HEK293 (cell line): Measurements from ENCODE around the gene TEAD1.

Source experiments
- EGR2 ChIP-seq: fragments of 450-650 bp; formaldehyde crosslinking; IDR thresholded peaks from 2 replicates; pipeline ENCODE4 v1.5.1; 2016; ENCODE audit warnings: low read depth, missing biosample characterization, missing genetic modification characterization
- GLI2 ChIP-seq: fragments of 450-650 bp; formaldehyde crosslinking; IDR thresholded peaks from 2 replicates; pipeline ENCODE4; 2017; ENCODE audit warnings: missing biosample characterization, missing genetic modification characterization, low read depth, borderline replicate concordance
- ZBTB1 ChIP-seq: fragments of 450-650 bp; formaldehyde crosslinking; IDR thresholded peaks from 2 replicates; pipeline ENCODE4 v1.5.1; 2016; ENCODE audit warnings: missing biosample characterization, missing genetic modification characterization
- ZBTB21 ChIP-seq: fragments of 450-650 bp; formaldehyde crosslinking; IDR thresholded peaks from 2 replicates; pipeline ENCODE4 v1.5.1; 2017; ENCODE audit warnings: missing biosample characterization, missing genetic modification characterization
- ZIC2 ChIP-seq: fragments of 450-650 bp; formaldehyde crosslinking; IDR thresholded peaks from 2 replicates; pipeline ENCODE4 v1.5.1; 2016; ENCODE audit warnings: missing biosample characterization, missing genetic modification characterization
- ZNF114 ChIP-seq: fragments of 450-650 bp; formaldehyde crosslinking; IDR thresholded peaks from 2 replicates; pipeline ENCODE4 v1.5.0; 2017; ENCODE audit warnings: missing biosample characterization, missing genetic modification characterization
- ZNF214 ChIP-seq: fragments of 450-650 bp; formaldehyde crosslinking; IDR thresholded peaks from 2 replicates; pipeline ENCODE4 v1.5.1; 2017; ENCODE audit warnings: missing biosample characterization, mild to moderate bottlenecking, missing genetic modification characterization, borderline replicate concordance
- ZNF221 ChIP-seq: fragments of 450-650 bp; formaldehyde crosslinking; IDR thresholded peaks from 2 replicates; pipeline ENCODE4 v1.5.1; 2017; ENCODE audit warnings: missing biosample characterization, missing genetic modification characterization, borderline replicate concordance
- ZNF350 ChIP-seq: fragments of 450-650 bp; formaldehyde crosslinking; IDR thresholded peaks from 2 replicates; pipeline ENCODE4 v1.5.0; 2017; ENCODE audit warnings: missing biosample characterization, mild to moderate bottlenecking, missing genetic modification characterization
- ZNF416 ChIP-seq: fragments of 450-650 bp; formaldehyde crosslinking; IDR thresholded peaks from 2 replicates; pipeline ENCODE4 v1.5.1; 2016; ENCODE audit warnings: missing biosample characterization, missing genetic modification characterization
- ZNF514 ChIP-seq: fragments of 450-650 bp; formaldehyde crosslinking; IDR thresholded peaks from 2 replicates; pipeline ENCODE4 v1.5.1; 2016; ENCODE audit warnings: missing biosample characterization, missing genetic modification characterization
- ZNF600 ChIP-seq: fragments of 450-650 bp; formaldehyde crosslinking; IDR thresholded peaks from 2 replicates; pipeline ENCODE4 v1.5.1; 2016; ENCODE audit warnings: missing biosample characterization, missing genetic modification characterization
- ZNF660 ChIP-seq: fragments of 450-650 bp; IDR thresholded peaks from 2 replicates; pipeline ENCODE4 v1.5.1; 2018; ENCODE audit warnings: missing biosample characterization, mild to moderate bottlenecking, missing genetic modification characterization
- ZXDB ChIP-seq: fragments of 450-650 bp; formaldehyde crosslinking; IDR thresholded peaks from 2 replicates; pipeline ENCODE4 v1.5.1; 2016; ENCODE audit warnings: missing biosample characterization, missing genetic modification characterization
- TF ChIP-seq, protein P1 (sequence below): fragments of 450-650 bp; formaldehyde crosslinking; IDR thresholded peaks from 2 replicates; pipeline ENCODE4 v1.5.1; 2016; ENCODE audit warnings: missing biosample characterization, missing genetic modification characterization, borderline replicate concordance
- TF ChIP-seq, protein P2 (sequence below): fragments of 450-650 bp; formaldehyde crosslinking; IDR thresholded peaks from 2 replicates; pipeline ENCODE4 v1.5.1; 2016; ENCODE audit warnings: missing biosample characterization, missing genetic modification characterization
- TF ChIP-seq, protein P3 (sequence below): fragments of 450-650 bp; formaldehyde crosslinking; IDR thresholded peaks from 2 replicates; pipeline ENCODE4 v1.5.0; 2017; ENCODE audit warnings: missing biosample characterization, missing genetic modification characterization, borderline replicate concordance
- TF ChIP-seq, protein P4 (sequence below): fragments of 450-650 bp; formaldehyde crosslinking; IDR thresholded peaks from 2 replicates; pipeline ENCODE4 v1.5.1; 2016; ENCODE audit warnings: missing biosample characterization, missing genetic modification characterization
- TF ChIP-seq, protein P5 (sequence below): fragments of 450-650 bp; formaldehyde crosslinking; conservative IDR thresholded peaks from 2 replicates; pipeline ENCODE4 v1.5.1; 2016; ENCODE audit warnings: low read depth, missing biosample characterization, missing genetic modification characterization
- TF ChIP-seq, protein P6 (sequence below): fragments of 450-650 bp; formaldehyde crosslinking; IDR thresholded peaks from 2 replicates; pipeline ENCODE4 v1.5.1; 2017; ENCODE audit warnings: missing biosample characterization, missing genetic modification characterization

TEAD1 gene

DNA sequence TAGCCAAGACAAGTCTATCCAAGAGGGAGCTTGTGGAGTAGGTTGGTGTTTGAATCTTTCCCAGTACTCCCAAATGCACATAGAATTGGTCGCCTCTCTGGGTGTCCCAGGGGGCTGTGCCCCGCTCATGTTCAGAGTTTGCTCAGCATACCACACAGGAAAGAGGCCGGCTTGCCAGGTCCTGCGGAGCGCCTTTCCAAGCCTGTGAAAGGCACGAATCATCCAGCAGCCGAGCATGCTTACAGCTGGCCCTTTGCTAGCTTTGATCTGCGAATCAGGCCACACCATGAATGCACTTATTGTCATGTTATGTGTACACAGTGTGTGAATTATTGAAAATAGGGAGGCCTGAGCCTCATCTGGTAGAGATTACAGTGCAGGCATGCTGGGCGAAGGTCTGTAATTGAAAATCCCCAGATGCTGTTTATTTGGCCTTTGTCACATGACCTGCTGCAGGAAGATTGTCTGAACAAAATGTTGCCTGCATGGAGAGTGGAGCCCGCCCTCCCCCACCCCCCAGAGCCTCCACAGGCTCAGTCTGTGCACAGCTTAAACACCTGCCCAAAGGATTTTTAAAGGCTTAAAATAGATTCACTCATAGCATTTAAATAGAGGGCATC is 171.6 kb downstream of the TEAD1 start (continued):
- TF ChIP-seq, protein P1, sequence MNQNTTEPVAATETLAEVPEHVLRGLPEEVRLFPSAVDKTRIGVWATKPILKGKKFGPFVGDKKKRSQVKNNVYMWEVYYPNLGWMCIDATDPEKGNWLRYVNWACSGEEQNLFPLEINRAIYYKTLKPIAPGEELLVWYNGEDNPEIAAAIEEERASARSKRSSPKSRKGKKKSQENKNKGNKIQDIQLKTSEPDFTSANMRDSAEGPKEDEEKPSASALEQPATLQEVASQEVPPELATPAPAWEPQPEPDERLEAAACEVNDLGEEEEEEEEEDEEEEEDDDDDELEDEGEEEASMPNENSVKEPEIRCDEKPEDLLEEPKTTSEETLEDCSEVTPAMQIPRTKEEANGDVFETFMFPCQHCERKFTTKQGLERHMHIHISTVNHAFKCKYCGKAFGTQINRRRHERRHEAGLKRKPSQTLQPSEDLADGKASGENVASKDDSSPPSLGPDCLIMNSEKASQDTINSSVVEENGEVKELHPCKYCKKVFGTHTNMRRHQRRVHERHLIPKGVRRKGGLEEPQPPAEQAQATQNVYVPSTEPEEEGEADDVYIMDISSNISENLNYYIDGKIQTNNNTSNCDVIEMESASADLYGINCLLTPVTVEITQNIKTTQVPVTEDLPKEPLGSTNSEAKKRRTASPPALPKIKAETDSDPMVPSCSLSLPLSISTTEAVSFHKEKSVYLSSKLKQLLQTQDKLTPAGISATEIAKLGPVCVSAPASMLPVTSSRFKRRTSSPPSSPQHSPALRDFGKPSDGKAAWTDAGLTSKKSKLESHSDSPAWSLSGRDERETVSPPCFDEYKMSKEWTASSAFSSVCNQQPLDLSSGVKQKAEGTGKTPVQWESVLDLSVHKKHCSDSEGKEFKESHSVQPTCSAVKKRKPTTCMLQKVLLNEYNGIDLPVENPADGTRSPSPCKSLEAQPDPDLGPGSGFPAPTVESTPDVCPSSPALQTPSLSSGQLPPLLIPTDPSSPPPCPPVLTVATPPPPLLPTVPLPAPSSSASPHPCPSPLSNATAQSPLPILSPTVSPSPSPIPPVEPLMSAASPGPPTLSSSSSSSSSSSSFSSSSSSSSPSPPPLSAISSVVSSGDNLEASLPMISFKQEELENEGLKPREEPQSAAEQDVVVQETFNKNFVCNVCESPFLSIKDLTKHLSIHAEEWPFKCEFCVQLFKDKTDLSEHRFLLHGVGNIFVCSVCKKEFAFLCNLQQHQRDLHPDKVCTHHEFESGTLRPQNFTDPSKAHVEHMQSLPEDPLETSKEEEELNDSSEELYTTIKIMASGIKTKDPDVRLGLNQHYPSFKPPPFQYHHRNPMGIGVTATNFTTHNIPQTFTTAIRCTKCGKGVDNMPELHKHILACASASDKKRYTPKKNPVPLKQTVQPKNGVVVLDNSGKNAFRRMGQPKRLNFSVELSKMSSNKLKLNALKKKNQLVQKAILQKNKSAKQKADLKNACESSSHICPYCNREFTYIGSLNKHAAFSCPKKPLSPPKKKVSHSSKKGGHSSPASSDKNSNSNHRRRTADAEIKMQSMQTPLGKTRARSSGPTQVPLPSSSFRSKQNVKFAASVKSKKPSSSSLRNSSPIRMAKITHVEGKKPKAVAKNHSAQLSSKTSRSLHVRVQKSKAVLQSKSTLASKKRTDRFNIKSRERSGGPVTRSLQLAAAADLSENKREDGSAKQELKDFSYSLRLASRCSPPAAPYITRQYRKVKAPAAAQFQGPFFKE (tag by site-specific recombination) = no peak
- no peak for TF ChIP-seq ZNF416
- TF ChIP-seq ZNF514 (tag by site-specific recombination) = no peak
- peak; percentile 23; the same call in 1 of the 2 replicates for TF ChIP-seq ZNF600 (tag by site-specific recombination)
- no peak for TF ChIP-seq ZNF221 (tag by site-specific recombination)
- TF ChIP-seq ZNF660 = no peak
- TF ChIP-seq ZNF350 = no peak
- TF ChIP-seq, protein P2, sequence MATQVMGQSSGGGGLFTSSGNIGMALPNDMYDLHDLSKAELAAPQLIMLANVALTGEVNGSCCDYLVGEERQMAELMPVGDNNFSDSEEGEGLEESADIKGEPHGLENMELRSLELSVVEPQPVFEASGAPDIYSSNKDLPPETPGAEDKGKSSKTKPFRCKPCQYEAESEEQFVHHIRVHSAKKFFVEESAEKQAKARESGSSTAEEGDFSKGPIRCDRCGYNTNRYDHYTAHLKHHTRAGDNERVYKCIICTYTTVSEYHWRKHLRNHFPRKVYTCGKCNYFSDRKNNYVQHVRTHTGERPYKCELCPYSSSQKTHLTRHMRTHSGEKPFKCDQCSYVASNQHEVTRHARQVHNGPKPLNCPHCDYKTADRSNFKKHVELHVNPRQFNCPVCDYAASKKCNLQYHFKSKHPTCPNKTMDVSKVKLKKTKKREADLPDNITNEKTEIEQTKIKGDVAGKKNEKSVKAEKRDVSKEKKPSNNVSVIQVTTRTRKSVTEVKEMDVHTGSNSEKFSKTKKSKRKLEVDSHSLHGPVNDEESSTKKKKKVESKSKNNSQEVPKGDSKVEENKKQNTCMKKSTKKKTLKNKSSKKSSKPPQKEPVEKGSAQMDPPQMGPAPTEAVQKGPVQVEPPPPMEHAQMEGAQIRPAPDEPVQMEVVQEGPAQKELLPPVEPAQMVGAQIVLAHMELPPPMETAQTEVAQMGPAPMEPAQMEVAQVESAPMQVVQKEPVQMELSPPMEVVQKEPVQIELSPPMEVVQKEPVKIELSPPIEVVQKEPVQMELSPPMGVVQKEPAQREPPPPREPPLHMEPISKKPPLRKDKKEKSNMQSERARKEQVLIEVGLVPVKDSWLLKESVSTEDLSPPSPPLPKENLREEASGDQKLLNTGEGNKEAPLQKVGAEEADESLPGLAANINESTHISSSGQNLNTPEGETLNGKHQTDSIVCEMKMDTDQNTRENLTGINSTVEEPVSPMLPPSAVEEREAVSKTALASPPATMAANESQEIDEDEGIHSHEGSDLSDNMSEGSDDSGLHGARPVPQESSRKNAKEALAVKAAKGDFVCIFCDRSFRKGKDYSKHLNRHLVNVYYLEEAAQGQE (tag by site-specific recombination) = no peak
- no peak for TF ChIP-seq ZXDB (tag by site-specific recombination)
- peak; percentile 91 for TF ChIP-seq ZIC2 (tag by site-specific recombination)
- TF ChIP-seq, protein P3, sequence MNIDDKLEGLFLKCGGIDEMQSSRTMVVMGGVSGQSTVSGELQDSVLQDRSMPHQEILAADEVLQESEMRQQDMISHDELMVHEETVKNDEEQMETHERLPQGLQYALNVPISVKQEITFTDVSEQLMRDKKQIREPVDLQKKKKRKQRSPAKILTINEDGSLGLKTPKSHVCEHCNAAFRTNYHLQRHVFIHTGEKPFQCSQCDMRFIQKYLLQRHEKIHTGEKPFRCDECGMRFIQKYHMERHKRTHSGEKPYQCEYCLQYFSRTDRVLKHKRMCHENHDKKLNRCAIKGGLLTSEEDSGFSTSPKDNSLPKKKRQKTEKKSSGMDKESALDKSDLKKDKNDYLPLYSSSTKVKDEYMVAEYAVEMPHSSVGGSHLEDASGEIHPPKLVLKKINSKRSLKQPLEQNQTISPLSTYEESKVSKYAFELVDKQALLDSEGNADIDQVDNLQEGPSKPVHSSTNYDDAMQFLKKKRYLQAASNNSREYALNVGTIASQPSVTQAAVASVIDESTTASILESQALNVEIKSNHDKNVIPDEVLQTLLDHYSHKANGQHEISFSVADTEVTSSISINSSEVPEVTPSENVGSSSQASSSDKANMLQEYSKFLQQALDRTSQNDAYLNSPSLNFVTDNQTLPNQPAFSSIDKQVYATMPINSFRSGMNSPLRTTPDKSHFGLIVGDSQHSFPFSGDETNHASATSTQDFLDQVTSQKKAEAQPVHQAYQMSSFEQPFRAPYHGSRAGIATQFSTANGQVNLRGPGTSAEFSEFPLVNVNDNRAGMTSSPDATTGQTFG (tag by site-specific recombination) = no peak
- no peak for TF ChIP-seq ZNF114
- TF ChIP-seq ZBTB1 (tag by site-specific recombination) = no peak
- TF ChIP-seq, protein P4, sequence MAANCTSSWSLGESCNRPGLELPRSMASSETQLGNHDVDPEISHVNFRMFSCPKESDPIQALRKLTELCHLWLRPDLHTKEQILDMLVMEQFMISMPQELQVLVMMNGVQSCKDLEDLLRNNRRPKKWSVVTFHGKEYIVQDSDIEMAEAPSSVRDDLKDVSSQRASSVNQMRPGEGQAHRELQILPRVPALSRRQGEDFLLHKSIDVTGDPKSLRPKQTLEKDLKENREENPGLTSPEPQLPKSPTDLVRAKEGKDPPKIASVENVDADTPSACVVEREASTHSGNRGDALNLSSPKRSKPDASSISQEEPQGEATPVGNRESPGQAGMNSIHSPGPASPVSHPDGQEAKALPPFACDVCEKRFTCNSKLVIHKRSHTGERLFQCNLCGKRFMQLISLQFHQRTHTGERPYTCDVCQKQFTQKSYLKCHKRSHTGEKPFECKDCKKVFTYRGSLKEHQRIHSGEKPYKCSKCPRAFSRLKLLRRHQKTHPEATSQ (tag by site-specific recombination) = no peak
- TF ChIP-seq ZBTB21 (tag by site-specific recombination) = no peak
- no peak for TF ChIP-seq ZNF214 (tag by site-specific recombination)
- TF ChIP-seq, protein P5, sequence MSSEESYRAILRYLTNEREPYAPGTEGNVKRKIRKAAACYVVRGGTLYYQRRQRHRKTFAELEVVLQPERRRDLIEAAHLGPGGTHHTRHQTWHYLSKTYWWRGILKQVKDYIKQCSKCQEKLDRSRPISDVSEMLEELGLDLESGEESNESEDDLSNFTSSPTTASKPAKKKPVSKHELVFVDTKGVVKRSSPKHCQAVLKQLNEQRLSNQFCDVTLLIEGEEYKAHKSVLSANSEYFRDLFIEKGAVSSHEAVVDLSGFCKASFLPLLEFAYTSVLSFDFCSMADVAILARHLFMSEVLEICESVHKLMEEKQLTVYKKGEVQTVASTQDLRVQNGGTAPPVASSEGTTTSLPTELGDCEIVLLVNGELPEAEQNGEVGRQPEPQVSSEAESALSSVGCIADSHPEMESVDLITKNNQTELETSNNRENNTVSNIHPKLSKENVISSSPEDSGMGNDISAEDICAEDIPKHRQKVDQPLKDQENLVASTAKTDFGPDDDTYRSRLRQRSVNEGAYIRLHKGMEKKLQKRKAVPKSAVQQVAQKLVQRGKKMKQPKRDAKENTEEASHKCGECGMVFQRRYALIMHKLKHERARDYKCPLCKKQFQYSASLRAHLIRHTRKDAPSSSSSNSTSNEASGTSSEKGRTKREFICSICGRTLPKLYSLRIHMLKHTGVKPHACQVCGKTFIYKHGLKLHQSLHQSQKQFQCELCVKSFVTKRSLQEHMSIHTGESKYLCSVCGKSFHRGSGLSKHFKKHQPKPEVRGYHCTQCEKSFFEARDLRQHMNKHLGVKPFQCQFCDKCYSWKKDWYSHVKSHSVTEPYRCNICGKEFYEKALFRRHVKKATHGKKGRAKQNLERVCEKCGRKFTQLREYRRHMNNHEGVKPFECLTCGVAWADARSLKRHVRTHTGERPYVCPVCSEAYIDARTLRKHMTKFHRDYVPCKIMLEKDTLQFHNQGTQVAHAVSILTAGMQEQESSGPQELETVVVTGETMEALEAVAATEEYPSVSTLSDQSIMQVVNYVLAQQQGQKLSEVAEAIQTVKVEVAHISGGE (tag by site-specific recombination) = no peak
- no peak; the same call in 1 of the 2 replicates for TF ChIP-seq GLI2
- no peak for TF ChIP-seq EGR2
- TF ChIP-seq, protein P6, sequence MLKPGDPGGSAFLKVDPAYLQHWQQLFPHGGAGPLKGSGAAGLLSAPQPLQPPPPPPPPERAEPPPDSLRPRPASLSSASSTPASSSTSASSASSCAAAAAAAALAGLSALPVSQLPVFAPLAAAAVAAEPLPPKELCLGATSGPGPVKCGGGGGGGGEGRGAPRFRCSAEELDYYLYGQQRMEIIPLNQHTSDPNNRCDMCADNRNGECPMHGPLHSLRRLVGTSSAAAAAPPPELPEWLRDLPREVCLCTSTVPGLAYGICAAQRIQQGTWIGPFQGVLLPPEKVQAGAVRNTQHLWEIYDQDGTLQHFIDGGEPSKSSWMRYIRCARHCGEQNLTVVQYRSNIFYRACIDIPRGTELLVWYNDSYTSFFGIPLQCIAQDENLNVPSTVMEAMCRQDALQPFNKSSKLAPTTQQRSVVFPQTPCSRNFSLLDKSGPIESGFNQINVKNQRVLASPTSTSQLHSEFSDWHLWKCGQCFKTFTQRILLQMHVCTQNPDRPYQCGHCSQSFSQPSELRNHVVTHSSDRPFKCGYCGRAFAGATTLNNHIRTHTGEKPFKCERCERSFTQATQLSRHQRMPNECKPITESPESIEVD (tag by site-specific recombination) = peak; percentile 93
